ENCODE data around the gene TMEM127.
"Not testable (repeated sequence)": the region's sequence is repeated elsewhere in the genome, so short reads cannot be mapped to it uniquely, and the experiment has no call there.

Gene TMEM127

GRCh38 chr2:96262306-96262705 lies 3.5 kb downstream of the TMEM127 start:
- no peak for FAIRE-seq

GRCh38 chr2:96261328-96262003 lies 4.3 kb downstream of the TMEM127 start:
- no peak for FAIRE-seq

- FAIRE-seq, result no peak
These were observed 5.2 kb downstream of the TMEM127 start for GRCh38 chr2:96260387-96261260.

GRCh38 chr2:96259497-96259921 lies 6.3 kb downstream of the TMEM127 start:
- no peak for FAIRE-seq

- no peak for FAIRE-seq
These were observed 7.4 kb downstream of the TMEM127 start for GRCh38 chr2:96258166-96259022.

GRCh38 chr2:96257744-96258143 lies 8.1 kb downstream of the TMEM127 start:
- not testable (repeated sequence) for FAIRE-seq

- no peak for FAIRE-seq
These were observed 9.1 kb downstream of the TMEM127 start for GRCh38 chr2:96256611-96257113.

- FAIRE-seq, result no peak
These were observed 11.2 kb downstream of the TMEM127 start for GRCh38 chr2:96254571-96254970.

GRCh38 chr2:96253006-96253405 lies 12.8 kb downstream of the TMEM127 start:
- FAIRE-seq, result no peak

- FAIRE-seq, result no peak
These were observed 13.3 kb downstream of the TMEM127 start for GRCh38 chr2:96252526-96252925.

GRCh38 chr2:96251721-96252292 lies 14.0 kb downstream of the TMEM127 start:
- FAIRE-seq, result no peak

- no peak for FAIRE-seq
These were observed 15.6 kb downstream of the TMEM127 start for GRCh38 chr2:96250188-96250587.

GRCh38 chr2:96249654-96250053 lies 16.1 kb downstream of the TMEM127 start:
- FAIRE-seq, result no peak

GRCh38 chr2:96248624-96249023 lies 17.2 kb downstream of the TMEM127 start:
- FAIRE-seq, result no peak

- FAIRE-seq, result no peak
These were observed 17.9 kb downstream of the TMEM127 start for GRCh38 chr2:96247896-96248295.

- no peak for FAIRE-seq
These were observed 18.8 kb downstream of the TMEM127 start for GRCh38 chr2:96247009-96247408.

- no peak for FAIRE-seq
These were observed 20.0 kb downstream of the TMEM127 start for GRCh38 chr2:96245609-96246390.

- no peak for FAIRE-seq
These were observed 22.0 kb downstream of the TMEM127 start for GRCh38 chr2:96243843-96244242.

- FAIRE-seq, result no peak
These were observed 23.7 kb downstream of the TMEM127 start for GRCh38 chr2:96241900-96242611.

- no peak for FAIRE-seq
These were observed 24.6 kb downstream of the TMEM127 start for GRCh38 chr2:96241227-96241626.
